ENCODE measurements around the gene CNTRL.

DNA sequence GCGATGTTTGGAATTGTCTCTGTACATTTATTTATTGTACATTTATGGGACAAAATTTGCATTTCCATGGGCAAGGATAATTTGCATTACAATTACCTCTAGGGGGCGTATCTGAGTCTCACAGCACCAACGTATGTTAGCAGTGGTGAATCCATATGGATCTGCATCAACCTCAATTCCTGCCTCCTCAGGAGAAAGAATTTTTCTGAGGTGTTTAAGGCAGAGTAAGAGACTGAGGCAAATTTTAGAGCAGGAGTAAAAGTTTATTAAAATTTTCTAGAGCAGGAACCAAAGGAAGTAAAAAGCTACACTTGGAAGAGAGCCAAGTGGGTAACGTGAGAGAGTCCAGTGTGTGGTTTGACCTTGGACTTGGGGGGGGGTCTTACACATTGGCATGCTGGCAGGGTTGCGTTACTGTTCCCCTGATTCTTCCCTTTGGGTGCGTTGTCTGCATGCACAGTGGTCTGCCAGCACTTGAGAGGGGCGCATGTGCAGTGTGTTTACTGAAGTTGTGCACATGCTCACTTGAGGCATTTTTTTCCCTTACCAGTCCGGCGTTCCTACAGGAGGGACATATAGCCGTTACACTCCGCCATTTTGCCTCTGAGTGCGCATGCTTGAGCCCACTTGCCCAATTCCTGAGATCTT lies 147.9 kb downstream of the CNTRL start:
- TF ChIP-seq, protein P1, sequence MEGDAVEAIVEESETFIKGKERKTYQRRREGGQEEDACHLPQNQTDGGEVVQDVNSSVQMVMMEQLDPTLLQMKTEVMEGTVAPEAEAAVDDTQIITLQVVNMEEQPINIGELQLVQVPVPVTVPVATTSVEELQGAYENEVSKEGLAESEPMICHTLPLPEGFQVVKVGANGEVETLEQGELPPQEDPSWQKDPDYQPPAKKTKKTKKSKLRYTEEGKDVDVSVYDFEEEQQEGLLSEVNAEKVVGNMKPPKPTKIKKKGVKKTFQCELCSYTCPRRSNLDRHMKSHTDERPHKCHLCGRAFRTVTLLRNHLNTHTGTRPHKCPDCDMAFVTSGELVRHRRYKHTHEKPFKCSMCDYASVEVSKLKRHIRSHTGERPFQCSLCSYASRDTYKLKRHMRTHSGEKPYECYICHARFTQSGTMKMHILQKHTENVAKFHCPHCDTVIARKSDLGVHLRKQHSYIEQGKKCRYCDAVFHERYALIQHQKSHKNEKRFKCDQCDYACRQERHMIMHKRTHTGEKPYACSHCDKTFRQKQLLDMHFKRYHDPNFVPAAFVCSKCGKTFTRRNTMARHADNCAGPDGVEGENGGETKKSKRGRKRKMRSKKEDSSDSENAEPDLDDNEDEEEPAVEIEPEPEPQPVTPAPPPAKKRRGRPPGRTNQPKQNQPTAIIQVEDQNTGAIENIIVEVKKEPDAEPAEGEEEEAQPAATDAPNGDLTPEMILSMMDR (IDR thresholded peaks at IDR 0.05; ENCODE audit: low read depth, low read length, missing input control), result peak; percentile 51
- TF ChIP-seq NR2F2 (IDR thresholded peaks at IDR 0.05), result no peak
- peak; percentile 61 to 71 for TF ChIP-seq RAD21 (IDR thresholded peaks at IDR 0.05)
- TF ChIP-seq SP1 (IDR thresholded peaks at IDR 0.05), result no peak
- TF ChIP-seq JUND (IDR thresholded peaks at IDR 0.05), result no peak

Measured in liver (tissue), 3 donors.